Esophagus squamous epithelium (tissue), 4 donors: Measurements from ENCODE around the gene FCRL4.

Experiments used
- CTCF ChIP-seq, 6 experiments: fragments of 450-650 bp in 4 of 6; fragments of 200-600 bp in 2 of 6; sonication (generic) in 2 of 6; IDR thresholded peaks; one replicate each; pipeline ENCODE4 v1.5.1; 2016 to 2019; ENCODE audit warnings: antibody characterized with exemption in 6 of 6, mild to moderate bottlenecking in 4 of 6, moderate library complexity in 4 of 6
- POLR2A ChIP-seq, 4 donors: fragments of 450-650 bp; IDR thresholded peaks; one replicate each; pipeline ENCODE4 v1.6.1; 2017; ENCODE audit warnings: antibody characterized with exemption in 4 of 4, mild to moderate bottlenecking in 4 of 4, moderate library complexity in 3 of 4

DNA sequence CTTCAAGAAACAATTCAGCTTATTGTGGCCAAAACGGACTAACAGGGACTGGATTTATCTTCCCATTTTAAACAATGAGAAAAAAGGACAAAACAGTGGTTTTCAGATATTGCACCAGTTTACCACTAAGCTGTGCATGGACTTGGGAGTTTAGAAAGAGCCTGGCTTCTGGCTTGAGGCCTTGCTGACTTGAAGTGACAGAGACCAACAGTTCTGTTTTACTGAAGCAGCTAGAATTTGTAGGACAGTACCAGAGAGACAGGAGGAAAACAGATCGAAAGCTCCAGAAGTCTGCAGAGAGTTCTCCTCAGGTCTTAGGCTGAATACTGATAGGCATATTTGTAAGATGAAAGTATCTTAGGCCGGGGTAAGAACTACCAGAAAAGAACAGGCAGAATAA, 20.5 kb downstream of the FCRL4 start:
- TF ChIP-seq CTCF (IDR thresholded peaks at IDR 0.05), result no peak
- no peak for TF ChIP-seq POLR2A (IDR thresholded peaks at IDR 0.05)
